HCT116 (cell line): ENCODE results near the gene ABHD14A. TPM values are rescaled to one million over a fixed set of nuclear protein-coding genes. Genes with fewer than 3 reads are reported as not detected.

Source experiments
- ATAC-seq: fragments of 200-7000 bp; cut with Tn5 transposase; 2 replicates; pipeline ENCODE4 v1.9.1; 2020; ENCODE audit warnings: mild to moderate bottlenecking, moderate library complexity
- BruUV-seq: library from RNA; stranded (reverse); fragments of 400-500 nt; replicated peaks from 2 replicates; lab custom pipeline; 2021; lab: Mats Ljungman, UMichigan
- CTCF ChIA-PET: fragments of 300-600 bp; sonication (Branson Sonifier 250); formaldehyde crosslinking; loops from one replicate; lab custom pipeline; 2021; ENCODE audit warnings: antibody characterized with exemption; lab: Charles Lee
- POLR2A ChIA-PET: fragments of 300-600, 350-600 bp; sonication (Branson Sonifier 250); formaldehyde crosslinking; loops from one replicate; lab custom pipeline; 2021; ENCODE audit warnings: antibody characterized with exemption; lab: Charles Lee
- RAD21 ChIA-PET, 2 experiments: fragments of 300-600 bp; sonication (Branson Sonifier 250); formaldehyde crosslinking; loops; one replicate each; lab custom pipeline; 2023; ENCODE audit warnings: low total read pairs in 2 of 2; ENCODE audit not compliant: uncharacterized antibody in 2 of 2, unreplicated experiment in 2 of 2, low non-redundant PET in 1 of 2; lab: Charles Lee
- DNase-seq: peaks from one replicate; pipeline ENCODE4 v3.0.0-alpha.2; 2010; ENCODE audit warnings: low read depth, low spot score
- H2AFZ ChIP-seq: fragments of 200-600 bp; shearing (Covaris generic), sonication (generic); 2 replicates; pipeline ENCODE4 v1.6.1; 2017; ENCODE audit warnings: low read depth, mixed run types, mixed read lengths, antibody characterized with exemption, low read length; ENCODE audit not compliant: poor library complexity, severe bottlenecking
- H3K27ac ChIP-seq: 2 replicates; pipeline ENCODE4 v1.5.1; 2012; ENCODE audit warnings: low read depth, low read length
- H3K27me3 ChIP-seq: fragments of 200-600 bp; sonication (generic); 2 replicates; pipeline ENCODE4 v1.6.1; 2016; ENCODE audit warnings: mixed run types, low read length, mixed read lengths; ENCODE audit not compliant: insufficient read depth
- H3K36me3 ChIP-seq, 2 experiments: fragments of 200-500 bp in 1 of 2; fragments of 200-600 bp in 1 of 2; sonication (Bioruptor generic) in 1 of 2; sonication (generic) in 1 of 2; 2 replicates each; pipeline versions ENCODE4 v1.5.1 to v1.6.1; 2014 to 2016; ENCODE audit warnings: low read length in 2 of 2, inconsistent platforms in 1 of 2, mixed read lengths in 1 of 2, mixed run types in 1 of 2; ENCODE audit not compliant: insufficient read depth in 2 of 2, control insufficient read depth in 1 of 2
- H3K4me1 ChIP-seq, 2 experiments: fragments of 200-600 bp in 1 of 2; sonication (generic) in 1 of 2; 2 replicates each; pipeline versions ENCODE4 v1.5.1 to v1.6.1; 2012 to 2017; ENCODE audit warnings: low read length in 2 of 2, inconsistent platforms in 1 of 2, mild to moderate bottlenecking in 1 of 2, mixed read lengths in 1 of 2, mixed run types in 1 of 2, moderate library complexity in 1 of 2; ENCODE audit not compliant: insufficient read depth in 2 of 2, control insufficient read depth in 1 of 2
- H3K4me2 ChIP-seq: fragments of 200-600 bp; sonication (generic); 2 replicates; pipeline ENCODE4 v1.6.1; 2017; ENCODE audit warnings: mixed run types, low read length, mixed read lengths
- H3K4me3 ChIP-seq, 2 experiments: fragments of 200-600 bp in 1 of 2; sonication (generic) in 1 of 2; replicated peaks in 1 of 2; 2 replicates each; pipeline ENCODE4 v1.5.1; 2011 to 2016; ENCODE audit warnings: low read length in 2 of 2, control low read depth in 1 of 2, low read depth in 1 of 2, mild to moderate bottlenecking in 1 of 2, mixed read lengths in 1 of 2, mixed run types in 1 of 2
- H3K79me2 ChIP-seq: fragments of 200-600 bp; sonication (generic); 2 replicates; pipeline ENCODE4 v1.6.1; 2017; ENCODE audit warnings: mild to moderate bottlenecking, mixed run types, low read length, moderate library complexity, mixed read lengths; ENCODE audit not compliant: insufficient read depth
- H3K9ac ChIP-seq: fragments of 200-600 bp; sonication (generic); 2 replicates; pipeline ENCODE4 v1.6.1; 2016; ENCODE audit warnings: low read length, mixed read lengths
- H3K9me2 ChIP-seq: fragments of 200-600 bp; sonication (generic), shearing (Covaris generic); 2 replicates; pipeline ENCODE4 v1.6.1; 2017; ENCODE audit warnings: mixed run types, mild to moderate bottlenecking, moderate library complexity; ENCODE audit not compliant: insufficient read depth
- H3K9me3 ChIP-seq, 2 experiments: fragments of 200-500 bp in 1 of 2; fragments of 200-600 bp in 1 of 2; sonication (Bioruptor generic) in 1 of 2; sonication (generic) in 1 of 2; 2 replicates each; pipeline ENCODE4 v1.6.1; 2014 to 2017; ENCODE audit warnings: low read length in 2 of 2, mixed read lengths in 2 of 2, inconsistent platforms in 1 of 2, low read depth in 1 of 2, mild to moderate bottlenecking in 1 of 2, mixed run types in 1 of 2, moderate library complexity in 1 of 2; ENCODE audit not compliant: control insufficient read depth in 1 of 2, insufficient read depth in 1 of 2
- H4K20me1 ChIP-seq: fragments of 200-600 bp; sonication (generic), shearing (Covaris generic); 2 replicates; pipeline ENCODE4 v1.6.1; 2017; ENCODE audit warnings: mixed run types, mild to moderate bottlenecking, moderate library complexity; ENCODE audit not compliant: insufficient read depth
- ATF3 ChIP-seq: IDR thresholded peaks from 2 replicates; pipeline ENCODE4 v1.6.1; 2012
- CEBPB ChIP-seq: IDR thresholded peaks from 2 replicates; pipeline ENCODE4 v1.6.1; 2012; ENCODE audit warnings: low read depth
- ELF1 ChIP-seq: IDR thresholded peaks from 2 replicates; pipeline ENCODE4 v1.6.1; 2012; ENCODE audit warnings: low read depth, borderline replicate concordance
- EZH2phosphoT487 ChIP-seq: fragments of 200-600 bp; IDR thresholded peaks from 2 replicates; pipeline ENCODE4 v1.6.1; 2018; ENCODE audit warnings: antibody characterized with exemption, borderline replicate concordance
- POLR2AphosphoS5 ChIP-seq: IDR thresholded peaks from 2 replicates; pipeline ENCODE4 v1.6.1; 2011; ENCODE audit warnings: mild to moderate bottlenecking, low read depth, low read length, moderate library complexity
- SP1 ChIP-seq: IDR thresholded peaks from 2 replicates; pipeline ENCODE4 v1.6.1; 2012; ENCODE audit warnings: low read depth
- TCF7L2 ChIP-seq: IDR thresholded peaks from 2 replicates; pipeline ENCODE4 v1.7.0; 2011; ENCODE audit warnings: borderline replicate concordance, inconsistent platforms; ENCODE audit not compliant: insufficient read depth, insufficient read length; ENCODE audit errors: extremely low read depth
- ZFX ChIP-seq: fragments of 450-650 bp; IDR thresholded peaks from 2 replicates; pipeline ENCODE4 v1.6.1; 2017
- ZNF274 ChIP-seq: fragments of 200-500 bp; sonication (Bioruptor generic); IDR thresholded peaks from 2 replicates; pipeline ENCODE4 v1.6.1; 2014; ENCODE audit warnings: mild to moderate bottlenecking, low read depth, low read length, inconsistent platforms
- intact Hi-C: fragments of 100-400 bp; cut with micrococcal nuclease; formaldehyde crosslinking; loops from 2 replicates; pipeline ENCODE4 v1.10.0; 2022
- total RNA-seq: library from RNA; stranded (reverse); gene quantifications from one replicate; pipeline ENCODE4 v1.2.1, GENCODE V29; 2021; ENCODE audit not compliant: unreplicated experiment

The ABHD14A gene
- total RNA-seq, 1 experiment from 2014 or later, result 11.6 TPM

- intact Hi-C loops, result no loop called here
- TF ChIP-seq POLR2AphosphoS5 (no peak), EZH2phosphoT487 (no peak), CEBPB (no peak), SP1 (no peak), ZNF274 (no peak), ELF1 (no peak), ATF3 (no peak), ZFX (no peak), TCF7L2 (no peak)
- ChIA-PET POLR2A (interaction anchor here (0.7 to 1.6 kb wide), 2 partner anchors 13 to 28 kb away, joined by 3 to 5 read pairs; partner anchors contain the start of gene RRP9), RAD21 (no interaction called here), CTCF (interaction anchor here (1.1 to 1.4 kb wide), 2 partner anchors 12 to 27 kb away, joined by 5 to 6 read pairs; partner anchors contain the start of gene ACY1)
- BruUV-seq, result no TSS peak
- no peak for DNase-seq
- no peaks in the 10 kb centered on the region for H3K27me3 ChIP-seq
- peaks cover 5 to 18% of the 10 kb centered on the region in 2 experiments; a peak in 2 of 4 replicates for H3K36me3 ChIP-seq
- H4K20me1 ChIP-seq, result 0 out of 2 replicates have a peak, but pooled peaks cover 4% of the 10 kb centered on the region
- no peaks in the 10 kb centered on the region for H3K9me2 ChIP-seq
- peaks cover 32 to 69% of the 10 kb centered on the region in 2 experiments for H3K4me1 ChIP-seq
- H3K4me3 ChIP-seq, result no peak overlapping the region
- H3K4me2 ChIP-seq, result peak overlapping the region; percentile 28; the same call in 1 of the 2 replicates
- 0 out of 2 replicates have a peak overlapping the region, but pooled peaks have one; percentile 7 for H3K9ac ChIP-seq
- no peaks in the 10 kb centered on the region for H3K9me3 ChIP-seq
- peak overlapping the region; percentile 82 for H3K27ac ChIP-seq
- ATAC-seq, result no peak
- H2AFZ ChIP-seq, result no peak overlapping the region
- peaks cover 43% of the 10 kb centered on the region for H3K79me2 ChIP-seq
Observed at GRCh38 chr3:51969841-51970240, 5.0 kb upstream of the ABHD14A start.
